ENCODE data around the gene FILIP1.

Gene FILIP1

GRCh38 chr6:75429061-75429703 lies 64.4 kb downstream of the FILIP1 start:
- no peak for DNase-seq (ENCODE audit: low read depth in 1 of 2, low spot score in 1 of 2)
- H3K27me3 ChIP-seq (ENCODE audit: insufficient read depth, poor library complexity, severe bottlenecking): no peaks in the 10 kb centered on the region
- no peak overlapping the region for H3K27ac ChIP-seq (replicated peaks)
- TF ChIP-seq GABPA (IDR thresholded peaks at IDR 0.05; ENCODE audit: low read depth) (no peak), CTCF (IDR thresholded peaks at IDR 0.05; ENCODE audit: insufficient read depth, low read length) (no peak), REST (IDR thresholded peaks at IDR 0.05; ENCODE audit: insufficient replicate concordance, low read depth) (no peak), POLR2AphosphoS5 (IDR thresholded peaks at IDR 0.05; ENCODE audit: low read depth) (no peak), SPI1 (IDR thresholded peaks at IDR 0.05; ENCODE audit: borderline replicate concordance, low read depth) (no peak)
- no peak overlapping the region for H3K4me3 ChIP-seq (replicated peaks; ENCODE audit: insufficient read depth, low read length)

GRCh38 chr6:75428204-75428603 lies 65.4 kb downstream of the FILIP1 start:
- Histone ChIP-seq H3K27ac (replicated peaks) (no peak overlapping the region), H3K27me3 (ENCODE audit: insufficient read depth, poor library complexity, severe bottlenecking) (no peaks in the 10 kb centered on the region), H3K4me3 (replicated peaks; ENCODE audit: insufficient read depth, low read length) (no peak overlapping the region)
- no peak for DNase-seq (ENCODE audit: low read depth in 1 of 2, low spot score in 1 of 2)
- TF ChIP-seq SPI1 (IDR thresholded peaks at IDR 0.05; ENCODE audit: borderline replicate concordance, low read depth): no peak
- TF ChIP-seq GABPA (IDR thresholded peaks at IDR 0.05; ENCODE audit: low read depth): no peak
- TF ChIP-seq POLR2AphosphoS5 (IDR thresholded peaks at IDR 0.05; ENCODE audit: low read depth): no peak
- TF ChIP-seq REST (IDR thresholded peaks at IDR 0.05; ENCODE audit: insufficient replicate concordance, low read depth): no peak

GRCh38 chr6:75427329-75427728 lies 66.3 kb downstream of the FILIP1 start:
- H3K27ac ChIP-seq (replicated peaks): no peak overlapping the region
- no peak overlapping the region for H3K4me3 ChIP-seq (replicated peaks; ENCODE audit: insufficient read depth, low read length)
- H3K27me3 ChIP-seq (ENCODE audit: insufficient read depth, poor library complexity, severe bottlenecking): no peaks in the 10 kb centered on the region
- DNase-seq (ENCODE audit: low read depth in 1 of 2, low spot score in 1 of 2): no peak
- TF ChIP-seq CTCF (IDR thresholded peaks at IDR 0.05; ENCODE audit: insufficient read depth, low read length) (no peak), REST (IDR thresholded peaks at IDR 0.05; ENCODE audit: insufficient replicate concordance, low read depth) (no peak), SPI1 (IDR thresholded peaks at IDR 0.05; ENCODE audit: borderline replicate concordance, low read depth) (no peak), POLR2AphosphoS5 (IDR thresholded peaks at IDR 0.05; ENCODE audit: low read depth) (no peak), GABPA (IDR thresholded peaks at IDR 0.05; ENCODE audit: low read depth) (no peak)

All from HL-60 (cell line).